Neuronal stem cell (in vitro differentiated cells): ENCODE data around the gene KDM6A.

ENCODE experiments used
- DNase-seq: peaks from one replicate; pipeline ENCODE4 v3.0.0-alpha.2; 2013; ENCODE audit warnings: low spot score
- H2AFZ ChIP-seq: one replicate; pipeline ENCODE4 v1.6.1; 2013; ENCODE audit warnings: mild to moderate bottlenecking, low read length, inconsistent platforms
- H2AK5ac ChIP-seq: 2 replicates; pipeline ENCODE4 v1.6.1; 2013; ENCODE audit warnings: low read depth, mild to moderate bottlenecking, inconsistent platforms, low read length, moderate library complexity, mixed read lengths
- H2BK120ac ChIP-seq: 2 replicates; pipeline ENCODE4 v1.6.1; 2013; ENCODE audit warnings: low read depth, mild to moderate bottlenecking, inconsistent platforms, low read length, moderate library complexity, mixed read lengths
- H2BK12ac ChIP-seq: one replicate; pipeline ENCODE4 v1.6.1; 2013; ENCODE audit warnings: low read length, inconsistent platforms
- H2BK15ac ChIP-seq: 2 replicates; pipeline ENCODE4 v1.6.1; 2013; ENCODE audit warnings: mild to moderate bottlenecking, low read length, inconsistent platforms, mixed read lengths
- H2BK5ac ChIP-seq: one replicate; pipeline ENCODE4 v1.6.1; 2013; ENCODE audit warnings: inconsistent platforms, mild to moderate bottlenecking, low read length, moderate library complexity
- H3K14ac ChIP-seq: one replicate; pipeline ENCODE4 v1.6.1; 2013; ENCODE audit warnings: low read length, inconsistent platforms
- H3K18ac ChIP-seq: 2 replicates; pipeline ENCODE4 v1.6.1; 2013; ENCODE audit warnings: low read length, inconsistent platforms
- H3K23ac ChIP-seq: 2 replicates; pipeline ENCODE4 v1.6.1; 2013; ENCODE audit warnings: low read depth, mild to moderate bottlenecking, mixed read lengths, low read length, inconsistent platforms; ENCODE audit not compliant: poor library complexity
- H3K27ac ChIP-seq: replicated peaks from 3 replicates; pipeline ENCODE4 v1.5.1; 2013; ENCODE audit warnings: low read length, inconsistent platforms
- H3K27me3 ChIP-seq, 3 experiments: 2 replicates each; pipeline ENCODE4 v1.6.1; 2013; ENCODE audit warnings: low read length in 3 of 3, mild to moderate bottlenecking in 2 of 3, inconsistent platforms in 1 of 3, low read depth in 1 of 3, mixed read lengths in 1 of 3, moderate library complexity in 1 of 3; ENCODE audit not compliant: control insufficient read depth in 3 of 3, insufficient read depth in 3 of 3
- H3K36me3 ChIP-seq, 2 donors: replicated peaks in 1 of 2; 2 replicates each; pipeline ENCODE4 v1.6.1; 2013; ENCODE audit warnings: low read length in 2 of 2; ENCODE audit not compliant: control insufficient read depth in 2 of 2, insufficient read depth in 2 of 2
- H3K4ac ChIP-seq: 2 replicates; pipeline ENCODE4 v1.6.1; 2013; ENCODE audit warnings: inconsistent platforms, mild to moderate bottlenecking, low read length, moderate library complexity
- H3K4me1 ChIP-seq, 2 donors: 1 replicate in 1 of 2; 2 replicates in 1 of 2; pipeline ENCODE4 v1.6.1; 2013; ENCODE audit warnings: low read length in 2 of 2, low read depth in 1 of 2; ENCODE audit not compliant: control insufficient read depth in 2 of 2, insufficient read depth in 1 of 2
- H3K4me2 ChIP-seq: one replicate; pipeline ENCODE4 v1.6.1; 2013; ENCODE audit warnings: mild to moderate bottlenecking, low read length, inconsistent platforms; ENCODE audit not compliant: insufficient read depth, poor library complexity, severe bottlenecking
- H3K4me3 ChIP-seq, 2 donors: 2 replicates each; pipeline ENCODE4 v1.5.1; 2013; ENCODE audit warnings: low read length in 2 of 2, mild to moderate bottlenecking in 2 of 2, inconsistent platforms in 1 of 2, moderate library complexity in 1 of 2
- H3K79me1 ChIP-seq: one replicate; pipeline ENCODE4 v1.6.1; 2013; ENCODE audit warnings: low read depth, mild to moderate bottlenecking, inconsistent platforms, low read length, moderate library complexity
- H3K9ac ChIP-seq: one replicate; pipeline ENCODE4 v1.6.1; 2013; ENCODE audit warnings: mild to moderate bottlenecking, low read depth, low read length, inconsistent platforms; ENCODE audit not compliant: poor library complexity
- H3K9me3 ChIP-seq, 2 donors: replicated peaks in 1 of 2; 2 replicates each; pipeline versions ENCODE3 to v1.6.1; 2013; ENCODE audit warnings: low read length in 2 of 2, mild to moderate bottlenecking in 2 of 2, inconsistent platforms in 1 of 2, low read depth in 1 of 2, mixed read lengths in 1 of 2, moderate library complexity in 1 of 2; ENCODE audit not compliant: control insufficient read depth in 2 of 2, insufficient read depth in 1 of 2
- H4K8ac ChIP-seq: one replicate; pipeline ENCODE4 v1.6.1; 2013; ENCODE audit warnings: low read depth, mild to moderate bottlenecking, inconsistent platforms, low read length, moderate library complexity
- H4K91ac ChIP-seq: one replicate; pipeline ENCODE4 v1.6.1; 2013; ENCODE audit warnings: low read length, low read depth, mild to moderate bottlenecking, inconsistent platforms; ENCODE audit not compliant: poor library complexity
- WGBS, 2 donors: extraction: QIAGEN DNeasy Blood & Tissue Kit; methylation state at CpG; one replicate each; pipeline ENCODE4 v1.1.7; 2013; ENCODE audit warnings: missing lambda C conversion rate in 2 of 2, mixed read lengths in 1 of 2; ENCODE audit not compliant: insufficient read length in 2 of 2, insufficient replicate concordance in 1 of 2; ENCODE audit errors: extremely low coverage in 2 of 2; 5-methylcytosine and 5-hydroxymethylcytosine counted together

The KDM6A gene

DNA sequence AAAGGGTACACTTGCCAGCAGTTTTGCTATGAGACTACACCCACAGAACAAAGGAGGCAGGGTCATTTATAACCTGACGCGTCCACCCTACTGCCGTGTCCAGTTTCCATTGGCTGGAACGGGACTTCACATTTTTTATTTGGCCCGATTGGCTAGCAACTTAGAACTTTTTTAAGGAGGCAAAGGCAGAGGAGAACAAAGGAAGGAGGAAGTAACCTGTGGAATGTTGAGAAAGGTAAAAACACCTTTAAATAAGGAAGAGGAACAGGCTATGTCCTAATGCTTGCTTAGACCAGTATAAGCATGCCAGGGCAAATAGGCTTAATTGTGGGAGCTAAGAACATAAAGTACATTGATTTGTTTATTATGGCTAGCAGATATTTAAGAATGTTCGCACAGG lies 18.7 kb downstream of the KDM6A start:
- Histone ChIP-seq H4K8ac (no peak overlapping the region), H2BK15ac (no peak overlapping the region), H2BK5ac (no peak overlapping the region), H3K27ac (no peak overlapping the region), H4K91ac (no peak overlapping the region), H3K18ac (no peak overlapping the region), H3K9ac (no peak overlapping the region), H3K4me1 (no peaks in the 10 kb centered on the region), H3K4ac (no peak overlapping the region), H3K9me3 (peaks cover 0 to 3% of the 10 kb centered on the region in 2 donors), H3K14ac (no peak overlapping the region), H3K36me3 (no peaks in the 10 kb centered on the region), H3K27me3 (no peaks in the 10 kb centered on the region), H2BK120ac (no peak overlapping the region), H2AK5ac (no peak overlapping the region), H3K79me1 (no peaks in the 10 kb centered on the region), H2BK12ac (no peak overlapping the region), H3K4me2 (no peak overlapping the region), H3K4me3 (no peak overlapping the region), H3K23ac (no peak overlapping the region), H2AFZ (no peak overlapping the region)
- no peak for DNase-seq
- WGBS, 2 donors = no CpG with 5 or more reads among the region's 6 CpGs

DNA sequence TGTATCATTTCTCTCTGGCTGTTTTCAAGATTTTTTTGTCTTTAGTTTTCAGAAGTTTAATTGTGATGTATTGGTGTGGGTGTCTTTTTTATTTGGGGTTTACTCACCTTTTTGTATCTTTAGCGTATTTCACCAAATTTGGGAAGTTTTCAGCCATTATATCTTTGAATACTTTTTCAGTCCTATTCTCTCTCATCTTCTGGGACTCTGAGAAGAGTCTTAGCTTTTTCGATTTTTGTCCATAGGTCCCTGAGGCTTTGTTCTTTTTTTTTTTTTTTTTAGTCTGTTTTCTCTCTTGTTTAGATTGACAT lies 23.8 kb downstream of the KDM6A start:
- Histone ChIP-seq H2BK15ac (no peak overlapping the region), H3K4ac (no peak overlapping the region), H3K79me1 (peaks cover 2% of the 10 kb centered on the region), H3K9ac (no peak overlapping the region), H3K27ac (no peak overlapping the region), H3K4me2 (no peak overlapping the region), H3K36me3 (no peaks in the 10 kb centered on the region), H3K9me3 (peaks cover 0 to 3% of the 10 kb centered on the region in 2 donors), H2BK12ac (no peak overlapping the region), H3K27me3 (no peaks in the 10 kb centered on the region), H3K14ac (no peak overlapping the region), H2BK120ac (no peak overlapping the region), H3K4me3 (no peak overlapping the region), H2AK5ac (no peak overlapping the region), H4K8ac (no peak overlapping the region), H3K18ac (no peak overlapping the region), H2AFZ (no peak overlapping the region), H2BK5ac (no peak overlapping the region), H4K91ac (no peak overlapping the region), H3K23ac (no peak overlapping the region), H3K4me1 (no peaks in the 10 kb centered on the region)
- no CpG with 5 or more reads among the region's 2 CpGs for whole genome bisulfite sequencing, 2 donors
- no peak for DNase-seq

DNA sequence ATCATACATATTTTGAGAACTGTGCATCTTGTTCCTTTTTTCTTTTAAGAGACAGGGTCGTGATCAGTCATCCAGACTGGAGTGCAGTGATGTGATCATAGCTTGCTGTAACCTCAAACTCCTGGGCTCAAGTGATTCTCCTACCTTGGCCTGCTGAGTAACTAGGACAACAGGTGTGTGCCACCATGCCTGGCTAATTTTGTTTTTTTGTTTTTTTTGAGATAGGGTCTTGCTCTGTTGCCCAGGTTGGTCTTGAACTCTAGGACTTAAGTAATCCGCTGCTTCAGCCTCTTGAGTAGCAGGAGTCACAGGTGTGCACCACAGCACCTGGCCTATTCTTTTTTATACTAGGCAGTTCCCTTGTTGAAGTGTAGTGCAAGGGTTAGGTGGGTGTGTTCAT lies 24.6 kb downstream of the KDM6A start:
- Histone ChIP-seq H3K9ac (no peak overlapping the region), H3K27ac (no peak overlapping the region), H2BK120ac (no peak overlapping the region), H4K91ac (no peak overlapping the region), H2BK5ac (no peak overlapping the region), H2AK5ac (no peak overlapping the region), H3K4me2 (no peak overlapping the region), H3K14ac (no peak overlapping the region), H2BK12ac (no peak overlapping the region), H3K18ac (no peak overlapping the region), H3K9me3 (peaks cover 0 to 3% of the 10 kb centered on the region in 2 donors), H4K8ac (no peak overlapping the region), H2AFZ (no peak overlapping the region), H3K4me3 (no peak overlapping the region), H3K79me1 (peaks cover 2% of the 10 kb centered on the region), H3K36me3 (no peaks in the 10 kb centered on the region), H3K23ac (no peak overlapping the region), H2BK15ac (no peak overlapping the region), H3K27me3 (no peaks in the 10 kb centered on the region), H3K4ac (no peak overlapping the region), H3K4me1 (no peaks in the 10 kb centered on the region)
- WGBS, 2 donors = no CpG with 5 or more reads among the region's 2 CpGs
- no peak for DNase-seq

DNA sequence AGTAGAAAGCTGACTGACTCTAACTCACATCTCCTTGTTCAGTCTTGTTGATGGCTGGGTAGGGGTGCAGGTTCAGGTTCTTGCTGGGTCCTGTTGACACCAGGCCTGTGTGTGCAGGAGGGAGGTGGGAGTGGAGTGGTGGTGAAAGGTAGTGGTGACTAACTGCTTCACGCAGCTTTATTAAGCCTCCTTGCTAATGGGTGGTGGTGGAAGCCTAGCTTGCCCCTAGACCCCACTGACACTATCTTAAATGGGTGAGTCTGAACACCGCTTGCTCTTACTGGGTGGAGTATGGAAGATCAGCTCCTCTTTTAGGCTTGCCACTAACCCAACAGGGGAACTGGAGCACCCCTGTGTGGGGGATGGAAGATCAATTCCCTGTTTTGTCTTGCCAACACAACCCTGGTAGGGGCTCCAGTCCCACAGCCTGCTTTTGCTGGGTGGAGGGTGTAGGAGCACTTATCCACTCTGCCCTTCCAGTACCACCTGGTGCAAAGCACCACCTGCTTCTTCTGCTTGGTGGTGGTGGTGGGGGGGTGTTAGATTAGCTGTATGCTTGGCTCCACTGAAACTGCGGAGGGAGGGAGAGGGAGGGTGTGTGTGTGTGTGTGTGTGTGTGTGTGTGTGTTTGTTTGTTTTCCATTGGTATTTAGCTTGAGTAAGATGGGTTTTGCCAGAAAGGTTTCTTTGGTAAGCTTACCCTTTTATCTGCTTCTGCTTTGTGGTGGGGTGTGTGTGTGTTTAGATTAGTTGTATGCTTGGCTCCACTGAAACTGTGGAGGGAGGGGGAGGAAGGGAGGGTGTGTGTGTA lies 25.6 kb downstream of the KDM6A start:
- Histone ChIP-seq H2BK120ac (no peak overlapping the region), H2BK15ac (no peak overlapping the region), H3K27me3 (no peaks in the 10 kb centered on the region), H2AK5ac (no peak overlapping the region), H3K4me1 (no peaks in the 10 kb centered on the region), H3K27ac (no peak overlapping the region), H3K4ac (no peak overlapping the region), H2BK12ac (no peak overlapping the region), H3K9ac (no peak overlapping the region), H3K14ac (no peak overlapping the region), H3K9me3 (peaks cover 0 to 3% of the 10 kb centered on the region in 2 donors), H3K36me3 (no peaks in the 10 kb centered on the region), H4K8ac (no peak overlapping the region), H4K91ac (no peak overlapping the region), H3K4me3 (no peak overlapping the region), H2AFZ (no peak overlapping the region), H3K4me2 (no peak overlapping the region), H2BK5ac (no peak overlapping the region), H3K79me1 (peaks cover 2% of the 10 kb centered on the region), H3K23ac (no peak overlapping the region), H3K18ac (no peak overlapping the region)
- no peak for DNase-seq
- WGBS, 2 donors = no CpG with 5 or more reads among the region's 3 CpGs
